ENCODE results near the gene TEX264.
"Not testable (repeated sequence)": the region's sequence is repeated elsewhere in the genome, so short reads cannot be mapped to it uniquely, and the experiment has no call there.

TEX264 gene, protein sequence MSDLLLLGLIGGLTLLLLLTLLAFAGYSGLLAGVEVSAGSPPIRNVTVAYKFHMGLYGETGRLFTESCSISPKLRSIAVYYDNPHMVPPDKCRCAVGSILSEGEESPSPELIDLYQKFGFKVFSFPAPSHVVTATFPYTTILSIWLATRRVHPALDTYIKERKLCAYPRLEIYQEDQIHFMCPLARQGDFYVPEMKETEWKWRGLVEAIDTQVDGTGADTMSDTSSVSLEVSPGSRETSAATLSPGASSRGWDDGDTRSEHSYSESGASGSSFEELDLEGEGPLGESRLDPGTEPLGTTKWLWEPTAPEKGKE

DNA sequence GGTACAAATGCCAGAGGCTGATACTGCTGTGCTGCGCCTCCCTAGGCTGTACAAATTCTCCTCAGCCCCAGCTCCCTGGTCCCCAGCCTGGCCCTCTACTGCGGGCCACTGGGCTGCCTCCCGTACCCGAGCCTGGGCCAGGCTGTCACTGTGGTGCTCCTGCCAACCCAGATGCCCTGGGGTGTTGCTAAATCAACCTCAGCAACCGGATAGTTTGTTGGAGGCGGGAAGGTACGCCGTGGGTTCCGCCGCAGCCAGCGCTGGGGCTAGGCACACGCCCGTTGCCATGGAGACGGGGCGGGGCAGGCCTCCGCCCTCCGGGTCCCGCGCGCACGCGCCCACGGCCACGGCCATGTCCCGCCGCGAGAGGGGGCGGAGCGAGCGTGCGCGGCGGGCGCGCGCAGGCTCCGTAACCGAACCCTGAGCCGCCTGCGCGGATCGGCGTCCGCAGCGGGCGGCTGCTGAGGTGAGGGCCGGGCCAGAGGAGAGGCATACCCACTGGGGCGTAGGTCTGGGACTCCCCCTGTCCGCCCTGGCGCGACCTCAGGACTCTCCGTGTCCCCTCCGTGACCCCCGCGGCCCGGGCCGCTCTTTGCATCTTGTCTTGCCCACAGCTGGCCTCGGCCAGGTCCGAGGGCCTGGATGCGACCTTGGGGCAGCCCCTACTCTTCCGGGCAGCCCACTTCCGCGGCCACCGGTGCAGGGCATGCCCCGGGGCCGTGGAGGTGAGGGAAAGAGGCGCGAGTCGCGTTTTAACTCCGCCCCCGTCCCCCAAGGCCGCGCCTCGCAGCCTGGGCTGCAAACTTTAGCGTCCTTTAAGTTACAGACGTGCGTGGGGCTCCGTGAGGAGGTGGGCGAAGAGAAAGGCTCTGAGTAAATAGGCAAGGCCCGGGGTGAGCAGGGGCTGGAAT, at the start of gene TEX264:
Gene TEX264 (plus strand): TSS at position 430 of the 911 bp plus-strand sequence. CDS start 3,053 bp downstream, outside the sequence.
- DNase-seq, result peak; percentile 41

DNA sequence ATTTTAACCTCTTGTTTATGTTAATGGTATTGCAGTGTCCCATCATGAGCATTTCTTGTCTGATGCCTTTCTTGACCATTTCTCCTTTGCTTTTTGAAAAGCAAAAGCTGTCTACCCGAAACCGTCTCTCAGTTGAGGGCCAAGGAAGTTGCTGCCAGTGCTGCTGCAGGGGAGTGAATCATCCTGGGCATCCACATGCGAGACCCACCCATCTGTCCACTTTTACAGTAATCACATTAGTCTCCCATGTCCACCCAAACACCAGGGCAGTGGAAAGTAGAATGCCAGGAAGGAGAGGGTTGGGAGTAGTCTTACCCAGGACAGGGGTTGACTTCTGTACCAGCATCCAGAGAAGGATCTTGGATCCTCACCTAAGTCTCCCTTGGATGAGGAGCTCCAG, 48.6 kb upstream of the TEX264 start:
- no peak for DNase-seq

DNA sequence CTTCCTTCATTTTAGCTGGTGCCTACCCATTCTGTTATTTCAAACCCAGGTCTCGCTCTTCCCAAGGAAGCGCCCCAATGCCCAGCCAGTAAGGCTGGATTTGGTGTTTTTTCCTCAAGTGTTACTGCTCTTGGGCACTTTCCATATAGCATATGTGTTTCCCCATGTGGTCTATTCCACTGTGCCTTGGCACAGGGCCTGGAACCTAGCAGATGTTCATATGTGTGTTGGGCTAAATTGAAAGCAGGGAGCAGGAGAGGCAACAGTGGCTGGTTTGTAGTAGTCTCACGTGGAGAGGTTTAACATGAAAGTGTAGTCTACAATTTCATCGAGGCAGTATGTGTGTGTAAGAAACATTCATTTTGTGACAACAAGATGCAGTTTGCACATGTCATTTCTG, 48.2 kb upstream of the TEX264 start:
- DNase-seq, result no peak

DNA sequence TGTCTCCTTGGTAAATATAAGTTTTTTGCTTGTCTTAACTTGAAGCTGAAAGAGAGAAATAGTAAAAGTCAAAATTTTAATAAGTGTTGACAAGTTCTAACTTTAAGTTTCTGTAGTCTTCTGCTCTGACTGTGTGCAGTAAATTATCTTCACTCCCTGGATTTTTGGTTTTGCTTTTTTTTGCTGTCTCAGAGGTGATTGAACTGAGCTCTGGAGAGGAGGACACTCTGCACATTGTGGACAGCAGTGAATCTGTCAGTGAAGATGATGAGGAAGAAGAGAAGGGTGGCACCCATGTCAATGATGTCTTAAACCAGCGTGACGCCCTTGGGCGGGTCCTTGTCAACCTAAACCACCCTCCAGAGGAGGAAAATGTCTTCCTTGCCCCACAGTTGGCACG, 40.5 kb upstream of the TEX264 start:
- DNase-seq, result no peak

DNA sequence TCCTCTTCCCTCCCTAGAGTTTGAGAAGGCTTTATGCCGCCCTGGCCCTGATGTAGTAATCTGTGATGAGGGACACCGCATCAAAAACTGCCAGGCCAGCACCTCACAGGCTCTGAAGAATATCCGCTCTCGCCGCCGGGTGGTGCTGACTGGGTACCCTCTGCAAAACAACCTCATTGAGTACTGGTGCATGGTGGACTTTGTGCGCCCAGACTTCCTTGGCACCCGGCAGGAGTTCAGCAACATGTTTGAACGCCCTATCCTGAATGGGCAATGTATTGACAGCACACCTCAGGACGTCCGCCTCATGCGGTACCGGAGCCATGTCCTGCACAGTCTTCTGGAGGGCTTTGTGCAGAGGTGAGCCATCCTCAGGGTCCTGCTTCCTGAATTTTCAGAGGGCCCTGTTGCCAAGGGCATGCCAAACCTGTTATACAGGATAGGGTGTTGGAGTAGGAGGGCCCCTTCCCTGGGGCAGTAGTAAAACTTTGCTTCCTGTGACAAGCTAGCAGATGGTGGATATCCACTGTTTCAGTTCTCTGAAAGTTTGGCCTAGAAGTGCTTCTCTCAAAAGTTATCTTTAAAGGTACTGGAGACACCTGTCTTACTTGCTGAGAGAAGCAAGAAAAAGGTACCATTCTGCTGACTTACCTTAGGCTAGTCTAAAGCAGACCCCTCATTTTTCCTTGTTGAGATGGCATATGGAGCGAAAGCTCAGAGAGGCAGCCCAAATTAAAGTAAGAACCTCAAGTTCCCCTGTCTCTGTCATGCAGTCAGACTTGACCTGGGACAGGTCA, 33.7 kb upstream of the TEX264 start:
- no peak for DNase-seq

DNA sequence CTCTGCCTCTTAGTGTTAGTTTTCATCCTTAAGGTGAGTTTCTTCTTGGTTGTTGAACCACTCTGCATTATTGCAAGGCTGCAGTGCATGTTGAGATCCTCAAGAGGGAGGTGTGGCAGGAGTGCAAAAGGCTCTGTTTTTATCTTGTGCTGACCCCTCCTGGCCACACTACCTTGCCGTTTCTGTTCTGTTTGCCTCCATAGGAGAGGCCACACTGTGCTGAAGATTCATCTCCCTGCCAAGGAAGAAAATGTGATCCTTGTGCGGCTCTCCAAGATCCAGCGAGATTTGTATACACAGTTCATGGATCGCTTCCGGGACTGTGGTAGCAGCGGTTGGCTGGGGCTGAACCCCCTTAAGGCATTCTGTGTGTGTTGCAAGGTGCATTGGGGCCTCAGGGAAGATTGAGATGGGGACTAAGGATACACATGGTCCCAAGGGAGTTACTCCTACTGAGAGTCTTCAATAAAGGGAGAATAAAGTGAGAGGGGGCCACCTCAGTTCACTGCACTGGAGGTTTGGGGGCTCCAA, 33.0 kb upstream of the TEX264 start:
- DNase-seq, result peak; percentile 68

DNA sequence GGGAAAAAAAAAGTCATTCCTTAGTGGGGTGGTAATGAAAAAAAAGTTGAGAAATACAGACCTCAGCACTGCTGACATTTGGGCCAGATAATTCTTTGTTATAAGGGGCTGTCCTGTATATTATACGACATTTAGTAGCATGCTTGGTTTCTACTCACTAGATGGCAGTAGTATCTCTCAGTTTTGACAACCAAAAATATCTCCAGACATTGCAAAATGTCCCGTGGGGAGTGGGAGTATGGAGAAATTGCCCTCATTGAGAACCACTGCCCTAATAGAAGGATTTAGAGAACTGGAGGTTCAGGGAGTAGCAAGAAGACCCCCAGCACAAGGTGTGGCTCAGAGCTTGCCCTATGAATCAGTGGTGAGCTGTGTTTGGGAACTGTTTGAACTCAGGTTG, 28.6 kb upstream of the TEX264 start:
- DNase-seq, result peak; percentile 0

DNA sequence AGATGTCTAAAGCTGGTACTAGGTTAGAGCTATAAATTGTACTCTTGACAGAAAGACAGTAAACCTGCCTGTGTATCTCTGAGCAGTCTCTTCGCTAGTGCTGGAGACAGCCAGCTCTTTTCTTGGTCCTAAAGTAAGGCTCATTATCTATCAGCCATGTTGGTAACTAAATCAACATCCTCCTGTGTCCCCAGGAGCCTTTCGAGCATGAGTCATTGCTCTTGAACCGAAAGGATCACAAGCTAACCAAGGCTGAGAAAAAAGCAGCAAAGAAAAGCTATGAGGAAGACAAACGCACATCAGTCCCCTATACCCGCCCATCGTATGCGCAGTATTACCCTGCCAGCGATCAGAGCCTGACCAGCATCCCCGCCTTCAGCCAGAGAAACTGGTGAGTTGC, 25.0 kb upstream of the TEX264 start:
- no peak for DNase-seq

DNA sequence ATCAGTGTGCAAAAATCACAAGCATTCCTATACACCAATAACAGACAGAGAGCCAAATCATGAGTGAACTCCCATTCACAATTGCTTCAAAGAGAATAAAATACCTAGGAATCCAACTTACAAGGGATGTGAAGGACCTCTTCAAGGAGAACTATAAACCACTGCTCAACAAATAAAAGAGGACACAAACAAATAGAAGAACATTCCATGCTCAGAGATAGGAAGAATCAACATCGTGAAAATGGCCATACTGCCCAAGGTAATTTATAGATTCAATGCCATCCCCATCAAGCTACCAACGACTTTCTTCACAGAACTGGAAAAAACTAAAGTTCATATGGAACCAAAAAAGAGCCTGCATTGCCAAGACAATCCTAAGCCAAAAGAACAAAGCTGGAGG, 18.9 kb upstream of the TEX264 start:
- not testable (repeated sequence) for DNase-seq

DNA sequence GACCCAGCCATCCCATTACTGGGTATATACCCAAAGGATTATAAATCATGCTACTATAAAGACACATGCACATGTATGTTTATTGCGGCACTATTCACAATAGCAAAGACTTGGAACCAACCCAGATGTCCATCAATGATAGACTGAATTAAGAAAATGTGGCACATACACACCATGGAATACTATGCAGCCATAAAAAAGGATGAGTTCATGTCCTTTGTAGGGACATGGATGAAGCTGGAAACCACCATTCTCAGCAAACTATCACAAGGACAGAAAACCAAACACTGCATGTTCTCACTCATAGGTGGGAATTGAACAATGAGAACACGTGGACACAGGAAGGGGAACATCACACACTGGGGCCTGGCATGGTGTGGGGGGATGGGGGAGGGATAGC, 17.6 kb upstream of the TEX264 start:
- DNase-seq, result not testable (repeated sequence)

DNA sequence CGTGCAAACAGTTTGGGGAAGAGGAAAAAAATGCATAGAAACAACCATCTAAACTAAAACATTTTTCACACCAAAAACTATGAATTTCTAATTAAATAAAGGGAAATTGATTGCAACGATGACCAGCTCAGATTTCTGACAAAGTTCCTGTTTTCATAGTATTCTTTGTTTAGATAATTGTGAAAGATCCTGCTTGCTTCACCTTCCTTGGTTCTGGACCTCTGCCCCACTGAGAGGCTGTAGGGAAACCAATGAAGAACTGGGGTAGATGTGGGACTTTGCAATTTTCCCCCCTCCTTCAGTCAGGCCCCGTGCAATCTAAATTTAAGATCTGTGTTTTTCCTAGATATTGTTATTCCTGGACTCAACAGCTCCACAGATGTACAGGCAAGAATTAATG, 13.8 kb upstream of the TEX264 start:
- DNase-seq, result no peak

DNA sequence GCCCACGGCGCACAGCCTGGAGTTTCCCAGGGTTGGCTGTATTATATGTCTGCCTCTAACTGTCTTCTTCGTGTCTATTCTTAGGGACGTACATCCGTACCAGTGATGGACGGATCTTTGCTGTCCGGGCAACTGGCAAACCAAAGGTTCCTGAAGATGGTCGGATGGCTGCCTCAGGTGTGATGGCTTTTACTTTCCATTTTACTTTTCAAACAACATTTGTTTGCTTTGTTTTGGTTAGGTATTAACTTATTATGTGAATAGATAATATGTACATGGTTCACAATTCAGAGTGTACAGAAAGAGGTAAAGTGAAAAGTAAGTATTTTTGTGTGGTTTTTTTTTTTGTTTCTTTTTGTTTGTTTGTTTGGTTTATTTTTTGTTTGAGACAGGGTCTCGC, 11.1 kb upstream of the TEX264 start:
- DNase-seq, result no peak

DNA sequence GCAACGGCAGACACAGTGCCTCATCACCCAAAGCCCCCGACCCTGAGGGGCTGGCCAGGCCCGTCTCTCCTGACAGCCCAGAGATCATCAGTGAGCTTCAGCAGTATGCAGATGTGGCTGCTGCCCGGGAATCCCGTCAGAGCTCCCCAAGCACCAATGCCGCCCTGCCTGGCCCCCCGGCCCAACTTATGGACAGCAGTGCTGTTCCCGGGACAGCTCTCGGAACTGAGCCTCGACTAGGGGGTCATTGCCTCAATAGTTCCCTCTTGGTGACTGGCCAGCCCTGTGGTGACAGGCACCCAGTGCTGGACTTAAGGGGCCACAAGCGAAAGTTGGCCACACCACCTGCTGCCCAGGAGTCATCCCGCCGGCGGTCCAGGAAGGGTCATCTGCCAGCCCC, 8.6 kb upstream of the TEX264 start:
- no peak for DNase-seq

DNA sequence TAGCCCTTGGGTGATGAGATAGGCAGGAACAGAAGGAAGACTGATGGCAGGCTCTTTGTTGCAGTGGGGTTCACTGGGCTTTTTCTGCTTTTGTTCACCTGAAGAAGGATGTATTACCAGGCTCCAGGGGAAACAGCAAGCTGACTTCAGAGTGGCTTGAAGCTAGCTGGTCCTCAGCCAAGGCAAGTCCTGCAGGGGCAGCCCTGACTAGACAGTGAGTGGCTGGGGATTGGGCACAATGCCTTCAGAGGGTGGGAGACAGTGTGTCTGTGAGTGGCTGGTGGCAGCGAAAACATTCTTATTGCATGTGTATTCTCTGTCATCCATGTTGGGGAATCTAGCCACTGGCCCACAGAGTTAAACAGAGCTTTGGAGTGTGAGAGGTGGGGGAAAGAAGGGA, 2.3 kb upstream of the TEX264 start:
- DNase-seq, result no peak

DNA sequence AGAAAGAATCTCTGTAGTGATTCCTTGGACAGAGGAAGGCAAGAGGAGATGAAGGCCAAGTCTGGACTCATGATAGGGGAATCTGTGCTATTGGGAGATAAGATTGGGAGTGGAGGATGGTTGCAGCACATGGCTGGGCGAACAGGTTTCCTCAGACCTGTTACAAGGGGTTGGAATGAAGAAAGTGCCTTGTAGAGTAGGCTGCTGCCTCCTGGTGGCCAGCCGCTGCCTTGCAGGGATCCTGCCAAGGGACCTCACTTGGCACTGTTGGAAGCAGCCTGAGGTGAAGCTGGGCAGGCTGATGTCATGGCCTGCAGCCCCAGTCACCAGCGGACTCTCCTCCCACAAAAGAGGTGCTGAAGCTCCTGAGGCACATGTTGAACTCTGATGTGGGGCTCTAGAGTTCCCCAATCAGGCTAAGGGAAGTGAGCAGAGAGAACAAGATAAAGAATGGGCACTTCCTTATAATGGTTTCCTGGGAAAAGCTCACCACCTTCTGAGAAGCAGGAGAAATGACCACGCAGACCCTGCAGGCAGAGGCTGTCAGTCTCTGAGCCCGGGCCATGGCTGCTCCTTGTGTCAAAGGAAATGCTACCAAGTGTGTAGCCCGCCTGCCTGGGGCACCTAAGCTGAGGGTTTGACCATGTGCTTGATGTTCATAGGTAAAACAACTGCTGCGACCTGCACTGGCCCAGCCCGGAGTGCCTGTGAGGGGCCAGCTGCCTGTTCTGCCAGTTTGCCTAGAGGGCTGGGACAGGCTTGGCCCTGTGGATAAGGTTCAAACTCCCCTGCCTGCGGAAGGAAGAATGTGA, 1.6 kb upstream of the TEX264 start:
- DNase-seq, result peak; percentile 46

DNA sequence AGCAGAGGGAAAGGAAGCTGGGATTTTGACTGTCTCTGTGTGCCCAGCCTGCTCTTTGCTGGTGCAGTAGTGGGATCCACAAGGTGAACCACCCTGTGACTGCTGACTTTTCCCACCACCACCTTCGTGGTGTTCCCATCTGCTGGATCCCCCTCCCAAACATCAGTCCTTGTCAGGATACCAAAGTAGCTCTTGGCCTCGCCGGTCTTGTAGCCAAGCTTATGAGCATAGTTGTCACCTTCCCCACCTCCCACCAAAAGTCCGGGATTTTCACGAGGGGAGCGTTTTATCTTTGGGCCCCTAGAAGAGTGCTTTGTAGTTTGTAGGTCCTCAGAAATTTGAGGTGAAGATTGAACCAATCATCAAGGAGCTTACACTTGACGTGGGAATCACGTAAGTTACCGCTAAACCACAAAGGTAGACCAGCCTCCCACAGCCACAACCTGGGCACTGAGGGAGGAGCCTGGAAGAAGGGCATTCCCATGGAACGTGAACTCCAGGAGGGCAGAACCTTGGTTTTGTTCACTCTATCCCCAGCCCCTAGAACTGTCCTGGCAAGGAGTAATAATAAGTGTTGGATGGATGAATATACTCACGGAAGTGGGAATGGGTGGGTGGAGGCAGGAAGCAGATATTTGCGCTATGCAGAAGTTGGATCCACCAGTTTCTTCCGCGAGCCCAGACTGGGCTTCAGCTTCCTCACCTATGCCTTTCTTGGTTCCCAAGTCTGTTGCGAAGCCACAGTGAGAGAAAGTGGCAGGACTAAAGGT, 814 bp upstream of the TEX264 start:
- no peak for DNase-seq

DNA sequence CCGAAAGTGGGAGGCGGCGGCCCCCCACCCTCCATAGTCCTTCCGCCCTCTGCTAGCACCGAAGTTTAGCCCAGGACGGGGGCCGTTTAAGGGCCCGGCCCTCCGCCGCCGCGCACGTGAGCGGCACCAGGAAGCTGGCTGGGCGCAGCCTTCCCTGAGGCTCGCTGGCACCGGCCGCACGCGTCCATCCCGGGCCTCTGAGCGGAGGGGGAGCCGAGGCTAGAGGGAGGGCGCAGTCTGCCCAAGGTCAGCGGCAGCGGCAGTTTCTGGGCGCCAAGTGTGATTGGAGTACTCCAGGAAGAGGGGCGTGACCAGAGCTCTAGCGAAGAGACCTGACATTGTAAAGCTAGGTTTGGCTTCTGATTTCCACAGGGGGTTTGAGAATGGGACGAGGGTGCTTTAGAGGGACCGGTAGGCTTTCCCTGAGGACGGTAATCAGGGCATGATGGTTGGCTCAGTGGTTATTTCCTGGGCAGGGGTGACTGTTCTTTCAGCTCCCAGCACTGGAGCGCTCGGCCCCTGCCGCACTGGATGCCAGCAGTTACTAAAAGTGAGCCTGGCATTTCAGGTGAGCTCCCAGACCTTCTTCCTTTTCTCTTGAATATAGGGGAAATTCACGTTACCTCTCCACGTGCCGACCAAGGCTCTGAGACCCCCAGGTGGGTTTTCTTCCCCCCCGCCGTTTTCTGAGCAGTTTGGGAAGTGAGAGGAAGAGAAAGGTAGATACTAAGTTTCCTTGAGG, 853 bp downstream of the TEX264 start:
- peak; percentile 11 for DNase-seq

DNA sequence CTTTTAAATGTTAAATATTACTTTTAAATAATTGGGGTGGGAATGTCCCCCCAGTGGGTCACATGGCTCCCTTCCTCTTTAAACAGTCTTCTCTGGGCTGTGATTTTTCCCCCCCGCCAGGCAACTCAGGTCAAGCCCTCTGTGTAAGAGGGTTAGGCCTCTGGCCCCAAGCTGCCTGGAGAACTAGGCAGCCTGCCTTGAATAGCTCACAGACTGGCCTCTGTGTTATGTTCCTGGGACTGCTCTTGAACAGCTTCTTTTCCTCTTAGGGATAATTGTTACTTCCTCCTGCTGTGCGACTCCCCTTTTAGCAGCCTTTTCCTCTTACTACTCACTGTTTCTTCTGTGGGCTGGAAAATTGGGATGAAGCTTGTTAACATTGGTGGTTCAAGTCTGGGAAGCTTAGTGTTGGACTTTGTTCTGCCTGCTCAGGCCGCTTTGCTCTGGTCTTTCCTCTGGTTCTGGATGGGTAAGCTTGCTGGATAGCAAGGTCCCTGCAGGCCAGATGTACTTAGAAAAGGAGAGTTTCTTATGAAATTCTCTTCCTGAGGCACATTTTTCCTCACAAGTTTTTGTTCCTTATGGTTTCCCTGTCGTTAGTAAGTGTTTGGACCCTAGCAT, 2.2 kb downstream of the TEX264 start:
- no peak for DNase-seq

DNA sequence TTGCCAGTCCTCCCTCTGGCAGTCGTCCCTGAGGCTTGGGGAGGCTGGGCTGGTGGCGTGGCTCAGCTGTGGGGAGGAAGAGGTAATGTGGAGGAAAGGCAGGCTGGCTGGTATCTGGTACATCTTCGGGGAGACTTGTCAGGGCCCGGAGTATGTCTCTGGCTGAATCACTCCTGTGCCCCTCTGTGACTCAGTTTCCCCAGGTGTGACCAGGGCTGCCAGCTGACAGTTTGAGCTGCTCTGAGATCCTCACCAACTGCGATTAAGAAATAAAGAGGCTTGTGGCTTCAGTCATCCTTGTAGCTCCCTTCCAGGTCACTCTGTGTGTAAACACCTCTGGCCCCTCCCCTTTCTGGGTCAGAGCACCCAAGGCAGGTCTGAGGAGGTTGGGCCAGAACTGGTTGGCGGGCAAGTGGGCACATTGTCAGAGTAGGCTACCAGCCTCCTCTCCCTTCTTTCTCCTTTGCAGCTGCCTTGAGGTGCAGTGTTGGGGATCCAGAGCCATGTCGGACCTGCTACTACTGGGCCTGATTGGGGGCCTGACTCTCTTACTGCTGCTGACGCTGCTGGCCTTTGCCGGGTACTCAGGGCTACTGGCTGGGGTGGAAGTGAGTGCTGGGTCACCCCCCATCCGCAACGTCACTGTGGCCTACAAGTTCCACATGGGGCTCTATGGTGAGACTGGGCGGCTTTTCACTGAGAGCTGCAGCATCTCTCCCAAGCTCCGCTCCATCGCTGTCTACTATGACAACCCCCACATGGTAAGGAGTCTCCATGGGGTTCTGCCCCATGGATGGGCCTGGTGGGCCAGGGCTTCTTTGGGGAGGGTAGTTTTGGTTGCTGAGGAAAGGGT, 3.0 kb downstream of the TEX264 start:
- DNase-seq, result no peak
